Hepatocyte (in vitro differentiated cells): ENCODE measurements around the gene ATP4A.

Source experiments
- CTCF ChIP-seq: fragments of 200-600 bp; sonication (generic); IDR thresholded peaks from 2 replicates; pipeline ENCODE4 v1.5.1; 2016; ENCODE audit warnings: antibody characterized with exemption, mild to moderate bottlenecking; ENCODE audit not compliant: poor library complexity
- EZH2 ChIP-seq: fragments of 200-600 bp; sonication (generic); IDR thresholded peaks from 2 replicates; pipeline ENCODE4 v1.6.1; 2016; ENCODE audit warnings: antibody characterized with exemption, mild to moderate bottlenecking, borderline replicate concordance

GRCh38 chr19:35596366-35596999 lies 33.0 kb upstream of the ATP4A start:
- no peak for TF ChIP-seq CTCF
- TF ChIP-seq EZH2 = no peak
